GDM1 (cell line): ENCODE data around the gene PAX5.

ENCODE experiments used
- DNase-seq: peaks from one replicate; lab custom pipeline; 2025; lab: John Stamatoyannopoulos, UW

Gene PAX5

GRCh38 chr9:36901528-36901927 is 132.5 kb downstream of the PAX5 start:
- DNase-seq = no peak

GRCh38 chr9:36900856-36901220 is 133.2 kb downstream of the PAX5 start:
- no peak for DNase-seq

- DNase-seq = no peak
Observed at GRCh38 chr9:36900136-36900855, 133.8 kb downstream of the PAX5 start.

- DNase-seq = no peak
Observed at GRCh38 chr9:36899406-36899805, 134.7 kb downstream of the PAX5 start.

GRCh38 chr9:36898431-36899020 is 135.5 kb downstream of the PAX5 start:
- no peak for DNase-seq

GRCh38 chr9:36897478-36897877 is 136.6 kb downstream of the PAX5 start:
- DNase-seq = no peak

- no peak for DNase-seq
Observed at GRCh38 chr9:36897019-36897418, 137.0 kb downstream of the PAX5 start.

GRCh38 chr9:36896296-36896695 is 137.8 kb downstream of the PAX5 start:
- DNase-seq = no peak

GRCh38 chr9:36895744-36896260 is 138.3 kb downstream of the PAX5 start:
- no peak for DNase-seq

- DNase-seq = no peak
Observed at GRCh38 chr9:36894695-36895310, 139.3 kb downstream of the PAX5 start.

- no peak for DNase-seq
Observed at GRCh38 chr9:36893911-36894310, 140.2 kb downstream of the PAX5 start.

- DNase-seq = no peak
Observed at GRCh38 chr9:36893184-36893583, 140.9 kb downstream of the PAX5 start.

- no peak for DNase-seq
Observed at GRCh38 chr9:36892279-36892678, 141.8 kb downstream of the PAX5 start.

- no peak for DNase-seq
Observed at GRCh38 chr9:36891341-36891811, 142.7 kb downstream of the PAX5 start.

GRCh38 chr9:36889844-36890243 is 144.2 kb downstream of the PAX5 start:
- DNase-seq = no peak

GRCh38 chr9:36888551-36888950 is 145.5 kb downstream of the PAX5 start:
- DNase-seq = no peak

GRCh38 chr9:36884721-36885120 is 149.3 kb downstream of the PAX5 start:
- DNase-seq = no peak

- DNase-seq = no peak
Observed at GRCh38 chr9:36882594-36882993, 151.5 kb downstream of the PAX5 start.

- DNase-seq = no peak
Observed at GRCh38 chr9:36881743-36882441, 152.2 kb downstream of the PAX5 start.

GRCh38 chr9:36881316-36881715 is 152.8 kb downstream of the PAX5 start:
- DNase-seq = no peak

GRCh38 chr9:36880075-36880474 is 154.0 kb downstream of the PAX5 start:
- no peak for DNase-seq
